Loucy (cell line): ENCODE results near the gene BMP6.

ENCODE experiments used
- EZH2phosphoT487 ChIP-seq: fragments of 200-600 bp; IDR thresholded peaks from 2 replicates; pipeline ENCODE4 v1.6.1; 2018; ENCODE audit warnings: antibody characterized with exemption, mild to moderate bottlenecking, moderate library complexity, borderline replicate concordance
- TF ChIP-seq, protein P1 (sequence below): fragments of 200-600 bp; sonication (generic); conservative IDR thresholded peaks from 2 replicates; pipeline ENCODE4 v1.5.1; 2014; ENCODE audit warnings: mild to moderate bottlenecking, antibody characterized with exemption, low read length

DNA sequence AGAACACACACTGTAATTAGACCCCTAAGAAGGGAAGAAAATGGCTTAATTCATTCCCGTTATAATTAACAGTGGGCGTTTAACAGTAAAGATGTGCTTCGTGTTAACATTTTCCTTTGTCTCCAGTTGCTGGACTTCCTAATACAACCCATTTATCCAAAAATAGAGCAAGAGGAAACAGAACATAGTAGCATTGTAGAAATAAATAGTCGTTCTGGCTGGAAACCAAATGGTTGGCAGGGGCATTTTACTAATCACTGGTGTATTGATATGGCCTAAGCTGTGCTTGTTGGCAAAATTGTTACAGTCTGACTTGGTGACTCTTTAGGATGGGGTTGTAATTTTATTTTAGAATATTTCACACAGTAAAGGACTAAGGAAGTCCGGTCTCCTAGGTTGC lies 89.8 kb downstream of the BMP6 start:
- TF ChIP-seq, protein P1, sequence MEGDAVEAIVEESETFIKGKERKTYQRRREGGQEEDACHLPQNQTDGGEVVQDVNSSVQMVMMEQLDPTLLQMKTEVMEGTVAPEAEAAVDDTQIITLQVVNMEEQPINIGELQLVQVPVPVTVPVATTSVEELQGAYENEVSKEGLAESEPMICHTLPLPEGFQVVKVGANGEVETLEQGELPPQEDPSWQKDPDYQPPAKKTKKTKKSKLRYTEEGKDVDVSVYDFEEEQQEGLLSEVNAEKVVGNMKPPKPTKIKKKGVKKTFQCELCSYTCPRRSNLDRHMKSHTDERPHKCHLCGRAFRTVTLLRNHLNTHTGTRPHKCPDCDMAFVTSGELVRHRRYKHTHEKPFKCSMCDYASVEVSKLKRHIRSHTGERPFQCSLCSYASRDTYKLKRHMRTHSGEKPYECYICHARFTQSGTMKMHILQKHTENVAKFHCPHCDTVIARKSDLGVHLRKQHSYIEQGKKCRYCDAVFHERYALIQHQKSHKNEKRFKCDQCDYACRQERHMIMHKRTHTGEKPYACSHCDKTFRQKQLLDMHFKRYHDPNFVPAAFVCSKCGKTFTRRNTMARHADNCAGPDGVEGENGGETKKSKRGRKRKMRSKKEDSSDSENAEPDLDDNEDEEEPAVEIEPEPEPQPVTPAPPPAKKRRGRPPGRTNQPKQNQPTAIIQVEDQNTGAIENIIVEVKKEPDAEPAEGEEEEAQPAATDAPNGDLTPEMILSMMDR = no peak
- no peak for TF ChIP-seq EZH2phosphoT487
